GM12892 (cell line): ENCODE data around the gene SERAC1.

ENCODE experiments used
- DNase-seq: peaks from one replicate; pipeline ENCODE4 v3.0.0; 2011; ENCODE audit not compliant: insufficient read length
- FAIRE-seq: peaks from 2 replicates; lab custom pipeline; 2011; peaks lifted over from hg19 to GRCh38; lab: Jason Lieb, UNC
- POLR2A ChIP-seq: IDR thresholded peaks from 2 replicates; pipeline ENCODE4 v1.6.1; 2011; ENCODE audit warnings: low read depth, low read length, control low read depth
- POLR2AphosphoS5 ChIP-seq: IDR thresholded peaks from 2 replicates; pipeline ENCODE4 v1.6.1; 2011; ENCODE audit warnings: low read depth, low read length, control low read depth
- TAF1 ChIP-seq: IDR thresholded peaks from 2 replicates; pipeline ENCODE4 v1.6.1; 2011; ENCODE audit warnings: low read depth, mild to moderate bottlenecking, control low read depth, low read length, borderline replicate concordance

Gene SERAC1

GRCh38 chr6:158110986-158111385 is 57.1 kb downstream of the SERAC1 start:
- DNase-seq (no peak), FAIRE-seq (no peak)
- TF ChIP-seq POLR2A (no peak), TAF1 (no peak), POLR2AphosphoS5 (no peak)

- TF ChIP-seq POLR2A (no peak), TAF1 (no peak)
- no peak for FAIRE-seq
- DNase-seq: no peak
Observed at GRCh38 chr6:158109748-158110147, 58.3 kb downstream of the SERAC1 start.

- DNase-seq (no peak), FAIRE-seq (no peak)
- no peak for TF ChIP-seq POLR2A
- no peak for TF ChIP-seq POLR2AphosphoS5
- TF ChIP-seq TAF1: no peak
Observed at GRCh38 chr6:158104696-158105095, 63.4 kb downstream of the SERAC1 start.

- no peak for TF ChIP-seq POLR2AphosphoS5
- no peak for TF ChIP-seq POLR2A
- no peak for TF ChIP-seq TAF1
- FAIRE-seq (no peak), DNase-seq (no peak)
Observed at GRCh38 chr6:158103228-158103627, 64.8 kb downstream of the SERAC1 start.

- no peak for TF ChIP-seq POLR2AphosphoS5
- no peak for TF ChIP-seq TAF1
- no peak for TF ChIP-seq POLR2A
- DNase-seq (no peak), FAIRE-seq (no peak)
Observed at GRCh38 chr6:158095671-158096070, 72.4 kb downstream of the SERAC1 start.

GRCh38 chr6:158095031-158095430 is 73.0 kb downstream of the SERAC1 start:
- no peak for TF ChIP-seq POLR2AphosphoS5
- no peak for TF ChIP-seq POLR2A
- TF ChIP-seq TAF1: no peak
- no peak for FAIRE-seq
- DNase-seq: no peak

- TF ChIP-seq TAF1: no peak
- no peak for TF ChIP-seq POLR2A
- TF ChIP-seq POLR2AphosphoS5: no peak
- no peak for DNase-seq
- FAIRE-seq: no peak
Observed at GRCh38 chr6:158092806-158093205, 75.3 kb downstream of the SERAC1 start.

- DNase-seq (no peak), FAIRE-seq (no peak)
- TF ChIP-seq POLR2A (no peak), TAF1 (no peak), POLR2AphosphoS5 (no peak)
Observed at GRCh38 chr6:158087224-158087867, 80.7 kb downstream of the SERAC1 start.

- FAIRE-seq (no peak), DNase-seq (no peak)
- no peak for TF ChIP-seq TAF1
Observed at GRCh38 chr6:158086504-158087223, 81.4 kb downstream of the SERAC1 start.

- TF ChIP-seq POLR2AphosphoS5 (no peak), TAF1 (no peak), POLR2A (no peak)
- no peak for FAIRE-seq
- no peak for DNase-seq
Observed at GRCh38 chr6:158086054-158086503, 82.0 kb downstream of the SERAC1 start.

GRCh38 chr6:158085261-158086053 is 82.6 kb downstream of the SERAC1 start:
- no peak for TF ChIP-seq POLR2A
- no peak for TF ChIP-seq POLR2AphosphoS5
- no peak for TF ChIP-seq TAF1
- DNase-seq: no peak
- FAIRE-seq: no peak
